C4-2B (cell line): ENCODE data around the gene CARS1.

ENCODE experiments used
- ZFX ChIP-seq: fragments of 450-650 bp; IDR thresholded peaks from 2 replicates; pipeline ENCODE4 v1.6.1; 2017
- TF ChIP-seq, protein P1 (sequence below): fragments of 450-650 bp; conservative IDR thresholded peaks from 2 replicates; pipeline ENCODE4 v1.5.1; 2017; ENCODE audit warnings: mild to moderate bottlenecking

GRCh38 chr11:3014057-3014938 is 42.9 kb downstream of the CARS1 start:
- TF ChIP-seq, protein P1, sequence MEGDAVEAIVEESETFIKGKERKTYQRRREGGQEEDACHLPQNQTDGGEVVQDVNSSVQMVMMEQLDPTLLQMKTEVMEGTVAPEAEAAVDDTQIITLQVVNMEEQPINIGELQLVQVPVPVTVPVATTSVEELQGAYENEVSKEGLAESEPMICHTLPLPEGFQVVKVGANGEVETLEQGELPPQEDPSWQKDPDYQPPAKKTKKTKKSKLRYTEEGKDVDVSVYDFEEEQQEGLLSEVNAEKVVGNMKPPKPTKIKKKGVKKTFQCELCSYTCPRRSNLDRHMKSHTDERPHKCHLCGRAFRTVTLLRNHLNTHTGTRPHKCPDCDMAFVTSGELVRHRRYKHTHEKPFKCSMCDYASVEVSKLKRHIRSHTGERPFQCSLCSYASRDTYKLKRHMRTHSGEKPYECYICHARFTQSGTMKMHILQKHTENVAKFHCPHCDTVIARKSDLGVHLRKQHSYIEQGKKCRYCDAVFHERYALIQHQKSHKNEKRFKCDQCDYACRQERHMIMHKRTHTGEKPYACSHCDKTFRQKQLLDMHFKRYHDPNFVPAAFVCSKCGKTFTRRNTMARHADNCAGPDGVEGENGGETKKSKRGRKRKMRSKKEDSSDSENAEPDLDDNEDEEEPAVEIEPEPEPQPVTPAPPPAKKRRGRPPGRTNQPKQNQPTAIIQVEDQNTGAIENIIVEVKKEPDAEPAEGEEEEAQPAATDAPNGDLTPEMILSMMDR: no peak
- no peak for TF ChIP-seq ZFX
